ENCODE results near the gene OSBPL10. TPM values are rescaled to one million over a fixed set of nuclear protein-coding genes. Genes with fewer than 3 reads are reported as not detected.

Gene OSBPL10
- total RNA-seq, 2 experiments from 2014 or later = 65.7 to 170 TPM

DNA sequence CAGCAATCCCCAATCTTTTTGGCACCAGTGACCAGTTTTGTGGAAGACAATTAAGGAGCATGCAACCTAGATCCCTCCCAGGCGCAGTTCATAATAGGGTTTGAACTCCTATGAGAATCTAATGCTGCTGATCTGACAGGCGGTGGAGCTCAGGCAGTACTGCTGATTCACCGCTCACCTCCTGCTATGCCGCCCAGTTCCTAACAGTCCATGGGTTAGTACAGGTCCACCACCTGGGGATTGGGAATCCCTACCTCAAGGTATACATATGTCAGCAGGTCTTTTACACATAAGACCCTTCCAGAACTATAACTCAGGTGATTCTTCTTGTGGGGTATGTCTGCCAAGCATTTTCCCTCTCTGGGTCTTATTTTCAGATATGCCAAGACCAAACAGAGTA, 182.2 kb downstream of the OSBPL10 start:
- Histone ChIP-seq H3K4me2 (ENCODE audit: low read length) (no peak overlapping the region), H3K4me3 (ENCODE audit: low read depth, low read length, poor library complexity, severe bottlenecking) (no peak overlapping the region), H2AFZ (ENCODE audit: low read length) (no peak overlapping the region), H3K27ac (ENCODE audit: low read depth, low read length, poor library complexity, severe bottlenecking) (no peak overlapping the region), H3K36me3 (ENCODE audit: insufficient read depth, low read length) (peaks cover 68% of the 10 kb centered on the region), H3K4me1 (ENCODE audit: insufficient read depth, low read length, poor library complexity, severe bottlenecking) (no peaks in the 10 kb centered on the region), H3K79me2 (ENCODE audit: insufficient read depth, low read depth, low read length) (peaks cover 41% of the 10 kb centered on the region; the same call in 1 of the 2 replicates), H4K20me1 (ENCODE audit: insufficient read depth, low read length) (no peaks in the 10 kb centered on the region), H3K9me3 (ENCODE audit: low read length) (no peaks in the 10 kb centered on the region), H3K9me2 (ENCODE audit: insufficient read depth, low read length) (no peaks in the 10 kb centered on the region)
- DNase-seq (ENCODE audit: low spot score) = no peak
- POLR2A ChIA-PET = interaction anchor here (0.6 to 0.9 kb wide), 2 partner anchors 8 to 59 kb away, joined by 3 read pairs; no protein-coding TSS in a partner anchor
- intact Hi-C loops (cut with micrococcal nuclease; ENCODE audit: unreplicated experiment) = no loop called here
- TF ChIP-seq CTCF (conservative IDR thresholded peaks at IDR 0.05; ENCODE audit: low read length) (no peak), EZH2phosphoT487 (IDR thresholded peaks at IDR 0.05; ENCODE audit: borderline replicate concordance, low read depth, low read length) (no peak)
- CTCF ChIA-PET (ENCODE audit: unreplicated experiment) = no interaction called here
- BruUV-seq (replicated peaks) = no TSS peak

DNA sequence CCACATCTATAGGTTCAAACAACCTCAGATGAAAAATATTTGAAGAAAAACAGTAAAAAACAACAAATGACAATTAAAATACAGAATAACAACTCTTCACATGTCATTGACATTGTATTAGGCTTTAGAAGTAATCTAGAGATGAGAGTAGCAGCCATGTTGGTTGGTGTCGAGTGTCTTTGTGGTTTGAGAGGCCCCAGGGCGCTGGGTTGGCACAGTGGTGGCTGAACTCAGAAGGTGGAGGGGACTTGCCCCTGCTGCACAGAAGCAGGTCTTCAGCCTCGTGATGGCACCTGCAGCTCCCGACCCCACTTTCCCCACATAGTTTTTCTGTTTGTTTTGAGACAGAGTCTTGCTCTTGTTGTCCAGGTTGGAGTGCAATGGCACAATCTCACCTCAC, 187.2 kb downstream of the OSBPL10 start:
- POLR2A ChIA-PET = interaction anchor here (1.1 kb wide), 1 partner anchor 13 kb away, joined by 4 read pairs; no protein-coding TSS in a partner anchor
- no peak for DNase-seq (ENCODE audit: low spot score)
- Histone ChIP-seq H3K9me3 (ENCODE audit: low read length) (no peaks in the 10 kb centered on the region), H3K4me2 (ENCODE audit: low read length) (no peak overlapping the region), H4K20me1 (ENCODE audit: insufficient read depth, low read length) (no peaks in the 10 kb centered on the region), H3K9me2 (ENCODE audit: insufficient read depth, low read length) (no peaks in the 10 kb centered on the region), H3K79me2 (ENCODE audit: insufficient read depth, low read depth, low read length) (peaks cover 20% of the 10 kb centered on the region; the same call in 1 of the 2 replicates), H3K4me3 (ENCODE audit: low read depth, low read length, poor library complexity, severe bottlenecking) (no peak overlapping the region), H3K4me1 (ENCODE audit: insufficient read depth, low read length, poor library complexity, severe bottlenecking) (no peaks in the 10 kb centered on the region), H3K36me3 (ENCODE audit: insufficient read depth, low read length) (peaks cover 89% of the 10 kb centered on the region), H3K27ac (ENCODE audit: low read depth, low read length, poor library complexity, severe bottlenecking) (no peak overlapping the region), H2AFZ (ENCODE audit: low read length) (no peak overlapping the region)
- intact Hi-C loops (cut with micrococcal nuclease; ENCODE audit: unreplicated experiment) = no loop called here
- no TSS peak for BruUV-seq (replicated peaks)
- TF ChIP-seq EZH2phosphoT487 (IDR thresholded peaks at IDR 0.05; ENCODE audit: borderline replicate concordance, low read depth, low read length) (no peak), CTCF (conservative IDR thresholded peaks at IDR 0.05; ENCODE audit: low read length) (no peak)
- CTCF ChIA-PET (ENCODE audit: unreplicated experiment) = no interaction called here

GRCh38 chr3:31791090-31791430, 190.0 kb downstream of the OSBPL10 start:
- Histone ChIP-seq H2AFZ (ENCODE audit: low read length) (no peak overlapping the region), H3K4me1 (ENCODE audit: insufficient read depth, low read length, poor library complexity, severe bottlenecking) (no peaks in the 10 kb centered on the region), H3K4me2 (ENCODE audit: low read length) (no peak overlapping the region), H4K20me1 (ENCODE audit: insufficient read depth, low read length) (no peaks in the 10 kb centered on the region), H3K36me3 (ENCODE audit: insufficient read depth, low read length) (peaks cover 92% of the 10 kb centered on the region), H3K79me2 (ENCODE audit: insufficient read depth, low read depth, low read length) (peaks cover 11% of the 10 kb centered on the region; the same call in 1 of the 2 replicates), H3K27ac (ENCODE audit: low read depth, low read length, poor library complexity, severe bottlenecking) (no peak overlapping the region), H3K9me2 (ENCODE audit: insufficient read depth, low read length) (no peaks in the 10 kb centered on the region), H3K9me3 (ENCODE audit: low read length) (no peaks in the 10 kb centered on the region), H3K4me3 (ENCODE audit: low read depth, low read length, poor library complexity, severe bottlenecking) (no peak overlapping the region)
- BruUV-seq (replicated peaks) = no TSS peak
- intact Hi-C loops (cut with micrococcal nuclease; ENCODE audit: unreplicated experiment) = no loop called here
- no peak for DNase-seq (ENCODE audit: low spot score)
- no peak for TF ChIP-seq CTCF (conservative IDR thresholded peaks at IDR 0.05; ENCODE audit: low read length)
- TF ChIP-seq EZH2phosphoT487 (IDR thresholded peaks at IDR 0.05; ENCODE audit: borderline replicate concordance, low read depth, low read length) = no peak
- ChIA-PET POLR2A (interaction anchor here (0.8 kb wide), 1 partner anchor 8 kb away, joined by 3 read pairs; no protein-coding TSS in a partner anchor), CTCF (ENCODE audit: unreplicated experiment) (no interaction called here)
